CD14-positive monocyte (primary cell): Measurements from ENCODE around the gene UBL4A. TPM values are rescaled to one million over a fixed set of nuclear protein-coding genes. Genes with fewer than 3 reads are reported as not detected.
"Not testable (repeated sequence)": the region's sequence is repeated elsewhere in the genome, so short reads cannot be mapped to it uniquely, and the experiment has no call there.

Experiments used
- DNase-seq, 3 donors: peaks; one replicate each; pipeline ENCODE4 v3.0.0-alpha.2; 2011 to 2022
- H2AFZ ChIP-seq: 2 replicates; pipeline ENCODE4 v1.6.0; 2012; ENCODE audit warnings: mild to moderate bottlenecking, low read depth, low read length, inconsistent platforms; ENCODE audit not compliant: insufficient read depth, poor library complexity, severe bottlenecking
- H3K27ac ChIP-seq, 2 donors: 1 replicate in 1 of 2; 2 replicates in 1 of 2; pipeline ENCODE4 v1.5.1; 2012 to 2013; ENCODE audit warnings: low read length in 2 of 2, control low read depth in 1 of 2, inconsistent platforms in 1 of 2, low read depth in 1 of 2, mild to moderate bottlenecking in 1 of 2
- H3K27me3 ChIP-seq, 2 donors: one replicate each; pipeline versions ENCODE4 v1.6.0 to v1.6.1; 2011 to 2013; ENCODE audit warnings: low read length in 2 of 2; ENCODE audit not compliant: control insufficient read depth in 2 of 2, insufficient read depth in 2 of 2
- H3K36me3 ChIP-seq, 2 donors: replicated peaks in 1 of 2; 1 replicate in 1 of 2; 2 replicates in 1 of 2; pipeline versions ENCODE4 v1.5.1 to v1.6.1; 2012 to 2013; ENCODE audit warnings: low read length in 2 of 2, control low read depth in 1 of 2, inconsistent platforms in 1 of 2, mild to moderate bottlenecking in 1 of 2; ENCODE audit not compliant: insufficient read depth in 2 of 2, control insufficient read depth in 1 of 2
- H3K4me1 ChIP-seq, 2 donors: 1 replicate in 1 of 2; 2 replicates in 1 of 2; pipeline versions ENCODE4 v1.5.1 to v1.6.1; 2012 to 2013; ENCODE audit warnings: low read length in 2 of 2, control low read depth in 1 of 2, inconsistent platforms in 1 of 2, mild to moderate bottlenecking in 1 of 2, moderate library complexity in 1 of 2; ENCODE audit not compliant: insufficient read depth in 2 of 2, control insufficient read depth in 1 of 2
- H3K4me2 ChIP-seq: replicated peaks from 2 replicates; pipeline ENCODE3; 2012; ENCODE audit warnings: low read length, moderate library complexity, mild to moderate bottlenecking; ENCODE audit not compliant: poor library complexity, severe bottlenecking; ENCODE audit errors: extremely low read depth
- H3K4me3 ChIP-seq, 3 experiments: fragments of 200-600 bp in 1 of 3; sonication (generic) in 1 of 3; replicated peaks in 1 of 3; 1 replicate in 2 of 3; 2 replicates in 1 of 3; pipeline ENCODE4 v1.5.1; 2011 to 2013; ENCODE audit warnings: low read length in 3 of 3, mild to moderate bottlenecking in 3 of 3, control low read depth in 2 of 3, low read depth in 2 of 3, inconsistent platforms in 1 of 3, moderate library complexity in 1 of 3
- H3K79me2 ChIP-seq: 2 replicates; pipeline ENCODE4 v1.6.0; 2012; ENCODE audit warnings: mild to moderate bottlenecking, control low read depth, inconsistent platforms, low read length, moderate library complexity; ENCODE audit not compliant: insufficient read depth
- H3K9ac ChIP-seq: 2 replicates; pipeline ENCODE4 v1.6.0; 2017; ENCODE audit warnings: low read length, mild to moderate bottlenecking; ENCODE audit not compliant: insufficient read depth, poor library complexity, severe bottlenecking
- H3K9me3 ChIP-seq, 2 donors: replicated peaks in 1 of 2; 1 replicate in 1 of 2; 2 replicates in 1 of 2; pipeline versions ENCODE4 v1.5.1 to v1.6.1; 2012 to 2013; ENCODE audit warnings: low read length in 2 of 2, control low read depth in 1 of 2; ENCODE audit not compliant: control insufficient read depth in 1 of 2, insufficient read depth in 1 of 2
- H4K20me1 ChIP-seq: 2 replicates; pipeline ENCODE4 v1.6.0; 2012; ENCODE audit warnings: mild to moderate bottlenecking, low read length, control low read depth, moderate library complexity; ENCODE audit not compliant: insufficient read depth
- H3K27ac Mint-ChIP-seq, 7 donors: one replicate each; pipeline ENCODE4 v1.8.0; 2020; ENCODE audit warnings: mild to moderate bottlenecking in 7 of 7, mixed read lengths in 7 of 7, moderate library complexity in 6 of 7, inconsistent platforms in 2 of 7
- H3K27me3 Mint-ChIP-seq, 3 donors: one replicate each; pipeline ENCODE4 v1.8.0; 2021 to 2022; ENCODE audit warnings: low read depth in 3 of 3, mild to moderate bottlenecking in 3 of 3, mixed read lengths in 3 of 3, moderate library complexity in 3 of 3, inconsistent platforms in 1 of 3
- H3K36me3 Mint-ChIP-seq, 2 donors: one replicate each; pipeline ENCODE4 v1.8.0; 2020; ENCODE audit warnings: mixed read lengths in 2 of 2, inconsistent platforms in 1 of 2, mild to moderate bottlenecking in 1 of 2
- H3K4me1 Mint-ChIP-seq: one replicate; pipeline ENCODE4 v1.8.0; 2020; ENCODE audit warnings: mild to moderate bottlenecking, mixed read lengths
- H3K4me3 Mint-ChIP-seq, 2 donors: one replicate each; pipeline ENCODE4 v1.8.0; 2020; ENCODE audit warnings: mild to moderate bottlenecking in 2 of 2, mixed read lengths in 2 of 2, moderate library complexity in 1 of 2
- H3K9me3 Mint-ChIP-seq, 7 donors: one replicate each; pipeline ENCODE4 v1.8.0; 2020 to 2022; ENCODE audit warnings: mixed read lengths in 7 of 7, mild to moderate bottlenecking in 6 of 7, moderate library complexity in 6 of 7, inconsistent platforms in 2 of 7
- WGBS: methylation state at CpG from one replicate; pipeline ENCODE4 v1.1.5; 2013; ENCODE audit warnings: missing lambda C conversion rate; ENCODE audit not compliant: insufficient coverage; 5-methylcytosine and 5-hydroxymethylcytosine counted together
- intact Hi-C, 2 donors: fragments of 100-400 bp; cut with micrococcal nuclease; formaldehyde crosslinking; loops; one replicate each; pipeline versions ENCODE4 v1.15.0 to v1.15.1; 2023
- polyA plus RNA-seq, 3 donors: library from polyadenylated mRNA; depleted of rRNA in 1 of 3; unstranded in 2 of 3; stranded (reverse) in 1 of 3; fragments of 300-500 nt in 2 of 3; fragments of >200 nt in 1 of 3; fragmentation: Illumina TruSeq in 2 of 3; gene quantifications; 1 replicate in 2 of 3; 2 replicates in 1 of 3; pipeline ENCODE4 v1.2.3, GENCODE V29; 2012 to 2021
- TF ChIP-seq, protein P1 (sequence below): fragments of 200-600 bp; IDR thresholded peaks from one replicate; pipeline ENCODE4 v1.8.0; 2022; ENCODE audit warnings: antibody characterized with exemption, mild to moderate bottlenecking

UBL4A gene
- polyA plus RNA-seq, 3 donors: 27.9 to 29.0 (median 28.1) TPM

DNA sequence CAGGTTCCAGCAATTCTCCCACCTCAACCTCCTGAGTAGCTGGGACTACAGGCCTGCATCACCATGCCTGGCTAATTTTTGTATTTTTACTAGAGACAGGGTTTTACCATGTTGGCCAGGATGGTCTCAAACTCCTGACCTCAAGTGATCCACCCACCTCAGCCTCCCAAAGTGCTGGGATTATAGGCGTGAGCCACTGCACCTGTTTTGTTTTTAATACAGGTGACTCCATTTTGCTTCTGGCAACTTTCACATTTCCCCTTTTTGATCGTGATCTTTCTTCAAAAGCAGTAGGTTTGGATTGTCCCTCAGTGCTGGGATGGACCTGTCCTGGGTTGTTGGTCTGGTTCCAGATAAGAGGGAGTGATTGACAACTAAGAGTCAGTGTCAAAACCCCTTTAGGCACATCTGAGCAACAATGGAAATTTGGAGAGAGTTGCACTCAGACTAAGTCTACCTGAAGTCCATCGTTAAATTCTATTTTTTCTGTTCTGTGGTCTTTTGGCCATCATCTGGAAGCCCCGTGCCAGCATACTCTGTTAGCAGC lies 10.2 kb upstream of the UBL4A start:
- H3K4me1 ChIP-seq, DNase-seq, H3K27ac ChIP-seq, H3K4me3 Mint-ChIP-seq, H2AFZ ChIP-seq, H3K9me3 ChIP-seq, H3K4me3 ChIP-seq, H3K9ac ChIP-seq, H3K36me3 ChIP-seq, intact Hi-C loops, H4K20me1 ChIP-seq, H3K27ac Mint-ChIP-seq, H3K36me3 Mint-ChIP-seq, H3K79me2 ChIP-seq, H3K9me3 Mint-ChIP-seq, H3K27me3 ChIP-seq, H3K4me1 Mint-ChIP-seq, H3K4me2 ChIP-seq: not testable (repeated sequence)
- no CpG with 5 or more reads among the region's 4 CpGs for WGBS
- H3K27me3 Mint-ChIP-seq: peaks cover 0 to 11% (median 2%) of the 10 kb centered on the region in 3 donors

DNA sequence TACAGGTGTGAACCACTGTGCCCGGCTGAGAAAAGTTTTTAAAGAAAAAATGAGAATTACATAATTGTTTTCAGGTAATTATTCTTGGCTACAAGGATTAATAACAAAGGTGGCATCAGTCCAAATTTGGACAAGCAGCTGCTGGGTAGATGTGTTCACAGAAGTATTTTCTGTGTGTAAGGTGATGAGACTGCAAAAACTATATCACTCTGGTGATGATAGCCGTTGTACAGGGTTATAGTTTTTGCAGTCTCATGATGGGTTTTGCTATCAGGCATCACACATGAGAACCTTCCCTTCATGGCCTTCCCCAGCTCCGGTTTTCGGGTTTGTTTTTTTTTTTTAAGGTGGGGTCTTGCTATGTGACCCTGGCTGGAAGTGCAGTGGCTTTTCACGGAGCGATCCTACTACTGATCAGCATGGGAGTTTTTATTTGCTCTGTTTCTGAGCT lies 9.1 kb upstream of the UBL4A start:
- no peak overlapping the region for H3K4me2 ChIP-seq
- no peak overlapping the region for H2AFZ ChIP-seq
- H3K27ac ChIP-seq: no peak overlapping the region
- Mint-ChIP-seq H3K27me3 (peaks cover 0 to 14% (median 2%) of the 10 kb centered on the region in 3 donors), H3K9me3 (peaks cover 0 to 11% (median 3%) of the 10 kb centered on the region in 7 donors), H3K36me3 (no peaks in the 10 kb centered on the region), H3K4me3 (no peak overlapping the region), H3K4me1 (peaks cover 10% of the 10 kb centered on the region), H3K27ac (no peak overlapping the region)
- no peak overlapping the region for H3K4me3 ChIP-seq
- no peaks in the 10 kb centered on the region for H3K9me3 ChIP-seq
- no peak for DNase-seq
- intact Hi-C loops: no loop called here
- no CpG with 5 or more reads among the region's 6 CpGs for WGBS
- no peaks in the 10 kb centered on the region for H4K20me1 ChIP-seq
- no peaks in the 10 kb centered on the region for H3K79me2 ChIP-seq
- H3K36me3 ChIP-seq: no peaks in the 10 kb centered on the region
- TF ChIP-seq, protein P1, sequence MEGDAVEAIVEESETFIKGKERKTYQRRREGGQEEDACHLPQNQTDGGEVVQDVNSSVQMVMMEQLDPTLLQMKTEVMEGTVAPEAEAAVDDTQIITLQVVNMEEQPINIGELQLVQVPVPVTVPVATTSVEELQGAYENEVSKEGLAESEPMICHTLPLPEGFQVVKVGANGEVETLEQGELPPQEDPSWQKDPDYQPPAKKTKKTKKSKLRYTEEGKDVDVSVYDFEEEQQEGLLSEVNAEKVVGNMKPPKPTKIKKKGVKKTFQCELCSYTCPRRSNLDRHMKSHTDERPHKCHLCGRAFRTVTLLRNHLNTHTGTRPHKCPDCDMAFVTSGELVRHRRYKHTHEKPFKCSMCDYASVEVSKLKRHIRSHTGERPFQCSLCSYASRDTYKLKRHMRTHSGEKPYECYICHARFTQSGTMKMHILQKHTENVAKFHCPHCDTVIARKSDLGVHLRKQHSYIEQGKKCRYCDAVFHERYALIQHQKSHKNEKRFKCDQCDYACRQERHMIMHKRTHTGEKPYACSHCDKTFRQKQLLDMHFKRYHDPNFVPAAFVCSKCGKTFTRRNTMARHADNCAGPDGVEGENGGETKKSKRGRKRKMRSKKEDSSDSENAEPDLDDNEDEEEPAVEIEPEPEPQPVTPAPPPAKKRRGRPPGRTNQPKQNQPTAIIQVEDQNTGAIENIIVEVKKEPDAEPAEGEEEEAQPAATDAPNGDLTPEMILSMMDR: no peak
- H3K4me1 ChIP-seq: peaks cover 11 to 16% of the 10 kb centered on the region in 2 donors
- H3K9ac ChIP-seq: no peak overlapping the region
- no peaks in the 10 kb centered on the region for H3K27me3 ChIP-seq
